HepG2 (cell line): ENCODE measurements around the gene CPHXL2. TPM values are rescaled to one million over a fixed set of nuclear protein-coding genes. Genes with fewer than 3 reads are reported as not detected.

ENCODE experiments used
- ATAC-seq: fragments of 200-7000 bp; cut with Tn5 transposase; 3 replicates; pipeline ENCODE4 v1.9.1; 2020; ENCODE audit warnings: mild to moderate bottlenecking, moderate library complexity
- BruUV-seq: library from RNA; stranded (reverse); fragments of 400-500 nt; replicated peaks from 2 replicates; lab custom pipeline; 2021; lab: Mats Ljungman, UMichigan
- CTCF ChIA-PET: fragments of 300-600 bp; formaldehyde crosslinking; extraction: SDS; loops from one replicate; lab custom pipeline; 2021; ENCODE audit warnings: low total read pairs, inconsistent platforms, low intra/inter-chr PET ratio; lab: Yijun Ruan, JAX
- POLR2A ChIA-PET: fragments of 350-600 bp; sonication (Branson Sonifier 250); formaldehyde crosslinking; loops from one replicate; lab custom pipeline; 2020; ENCODE audit warnings: antibody characterized with exemption, inconsistent platforms; lab: Yijun Ruan, JAX
- DNase-seq: peaks from one replicate; pipeline ENCODE4 v3.0.0-alpha.2; 2015; ENCODE audit warnings: low spot score
- FAIRE-seq: peaks from 3 replicates; lab custom pipeline; 2011; peaks lifted over from hg19 to GRCh38; lab: Jason Lieb, UNC
- H2AFZ ChIP-seq: one replicate; pipeline ENCODE4 v1.6.1; 2011; ENCODE audit warnings: low read length, inconsistent platforms
- H3K27ac ChIP-seq: fragments of 300-600 bp; 3 replicates; pipeline ENCODE4 v1.8.0; 2011; ENCODE audit warnings: mixed run types, mild to moderate bottlenecking, mixed read lengths, low read length, inconsistent platforms; ENCODE audit not compliant: insufficient read depth; ENCODE audit errors: extremely low read length
- H3K27me3 ChIP-seq, 2 experiments: fragments of 200-600 bp in 1 of 2; 2 replicates in 1 of 2; 3 replicates in 1 of 2; pipeline versions ENCODE4 v1.6.0 to v1.8.0; 2011; ENCODE audit warnings: low read length in 2 of 2, mild to moderate bottlenecking in 2 of 2, moderate library complexity in 2 of 2, inconsistent platforms in 1 of 2; ENCODE audit not compliant: insufficient read depth in 2 of 2, control insufficient read depth in 1 of 2
- H3K36me3 ChIP-seq, 2 experiments: fragments of 200-600 bp in 1 of 2; replicated peaks in 1 of 2; 2 replicates in 1 of 2; 3 replicates in 1 of 2; pipeline versions ENCODE4 v1.5.1 to v1.8.0; 2011; ENCODE audit warnings: low read length in 2 of 2, inconsistent platforms in 1 of 2; ENCODE audit not compliant: insufficient read depth in 2 of 2, control insufficient read depth in 1 of 2
- H3K4me1 ChIP-seq: 2 replicates; pipeline ENCODE4 v1.5.1; 2012; ENCODE audit warnings: low read length, inconsistent platforms; ENCODE audit not compliant: insufficient read depth
- H3K4me2 ChIP-seq: 2 replicates; pipeline ENCODE4 v1.6.0; 2011; ENCODE audit warnings: low read depth, low read length, inconsistent platforms
- H3K4me3 ChIP-seq, 3 experiments: fragments of 200-600 bp in 1 of 3; sonication (generic), shearing (Covaris generic) in 1 of 3; replicated peaks in 1 of 3; 2 replicates each; pipeline ENCODE4 v1.5.1; 2011 to 2016; ENCODE audit warnings: low read length in 3 of 3, inconsistent platforms in 2 of 3, low read depth in 2 of 3, mild to moderate bottlenecking in 2 of 3, control low read depth in 1 of 3, mixed read lengths in 1 of 3; ENCODE audit not compliant: insufficient read depth in 1 of 3
- H3K79me2 ChIP-seq: one replicate; pipeline ENCODE4 v1.6.1; 2011; ENCODE audit warnings: low read length, inconsistent platforms; ENCODE audit not compliant: insufficient read depth
- H3K9ac ChIP-seq: 2 replicates; pipeline ENCODE4 v1.6.0; 2011; ENCODE audit warnings: mild to moderate bottlenecking, low read depth, low read length, inconsistent platforms; ENCODE audit not compliant: insufficient read depth
- H3K9me3 ChIP-seq: 2 replicates; pipeline ENCODE4 v1.5.1; 2012; ENCODE audit warnings: mild to moderate bottlenecking, low read length
- H4K20me1 ChIP-seq: 2 replicates; pipeline ENCODE4 v1.6.0; 2011; ENCODE audit warnings: inconsistent platforms, mild to moderate bottlenecking, low read length, moderate library complexity; ENCODE audit not compliant: insufficient read depth
- CEBPB ChIP-seq: IDR thresholded peaks from 2 replicates; pipeline ENCODE4 v1.6.1; 2011; ENCODE audit warnings: low read depth, low read length, improper control_type of control experiment, borderline replicate concordance
- JUNB ChIP-seq: sonication (generic); formaldehyde crosslinking; IDR thresholded peaks from 2 replicates; pipeline ENCODE4 v1.8.0; 2022; ENCODE audit warnings: missing genetic modification reagents, mild to moderate bottlenecking, borderline replicate concordance
- MYNN ChIP-seq: sonication (generic); formaldehyde crosslinking; IDR thresholded peaks from 2 replicates; pipeline ENCODE4 v1.4.0; 2020; ENCODE audit warnings: mild to moderate bottlenecking, low read depth, missing genetic modification reagents
- PHF21A ChIP-seq: sonication (generic); formaldehyde crosslinking; IDR thresholded peaks from 2 replicates; pipeline ENCODE4 v1.5.0; 2020; ENCODE audit warnings: mild to moderate bottlenecking, missing genetic modification reagents
- ZNF572 ChIP-seq: sonication (generic); formaldehyde crosslinking; IDR thresholded peaks from 2 replicates; pipeline ENCODE4 v1.5.1; 2020; ENCODE audit warnings: mild to moderate bottlenecking, missing genetic modification reagents
- ZNF678 ChIP-seq: sonication (generic); formaldehyde crosslinking; IDR thresholded peaks from 2 replicates; pipeline ENCODE4 v1.4.0; 2020; ENCODE audit warnings: mild to moderate bottlenecking, missing genetic modification reagents
- WGBS: methylation state at CpG from one replicate; pipeline ENCODE4 v1.1.6; 2017; ENCODE audit warnings: low lambda C conversion rate; 5-methylcytosine and 5-hydroxymethylcytosine counted together
- in situ Hi-C: cut with HindIII; loops from 2 replicates; pipeline ENCODE4 v1.10.0; 2017; ENCODE audit warnings: low pct_unique_long_range_greater_than_20kb; ENCODE audit not compliant: extremely low pct_ligation_motif_present
- intact Hi-C: fragments of 100-400 bp; cut with micrococcal nuclease; formaldehyde crosslinking; loops from one replicate; pipeline ENCODE4 v1.10.0; 2022; ENCODE audit not compliant: unreplicated experiment
- polyA plus RNA-seq, 8 experiments: library from polyadenylated mRNA; depleted of rRNA in 3 of 8; stranded (reverse) in 7 of 8; unstranded in 1 of 8; fragments of >200 nt; fragmentation: Illumina TruSeq in 4 of 8; extraction: Trizol in 4 of 8; gene quantifications; 2 replicates each; pipeline versions ENCODE4 v1.2.1 to v1.2.3, GENCODE V29; 2011 to 2016; ENCODE audit warnings: low read depth in 4 of 8, missing spikeins in 1 of 8, mixed read lengths in 1 of 8; ENCODE audit not compliant: insufficient read depth in 1 of 8
- total RNA-seq, 5 experiments: library from RNA; depleted of rRNA; stranded (reverse); fragments of >200 nt; fragmentation: Illumina TruSeq; extraction: Trizol; gene quantifications; 2 replicates each; pipeline ENCODE4 v1.2.3, GENCODE V29; 2016; ENCODE audit warnings: low read depth in 1 of 5
- TF ChIP-seq, protein P1 (sequence below): sonication (generic); formaldehyde crosslinking; IDR thresholded peaks from 2 replicates; pipeline ENCODE4 v1.4.0; 2020; ENCODE audit warnings: missing genetic modification reagents
- TF ChIP-seq, protein P2 (sequence below): sonication (generic); formaldehyde crosslinking; IDR thresholded peaks from 2 replicates; pipeline ENCODE4 v1.9.0; 2021; ENCODE audit warnings: mild to moderate bottlenecking, missing genetic modification reagents
- TF ChIP-seq, protein P3 (sequence below): sonication (generic); formaldehyde crosslinking; IDR thresholded peaks from 2 replicates; pipeline ENCODE4 v1.4.0; 2020; ENCODE audit warnings: missing genetic modification reagents

Gene CPHXL2
- total and polyA plus RNA-seq, 2 of the 13 experiments (the other 11 are each of a cell fraction or from before 2014, with no cell fraction given), result not detected

DNA sequence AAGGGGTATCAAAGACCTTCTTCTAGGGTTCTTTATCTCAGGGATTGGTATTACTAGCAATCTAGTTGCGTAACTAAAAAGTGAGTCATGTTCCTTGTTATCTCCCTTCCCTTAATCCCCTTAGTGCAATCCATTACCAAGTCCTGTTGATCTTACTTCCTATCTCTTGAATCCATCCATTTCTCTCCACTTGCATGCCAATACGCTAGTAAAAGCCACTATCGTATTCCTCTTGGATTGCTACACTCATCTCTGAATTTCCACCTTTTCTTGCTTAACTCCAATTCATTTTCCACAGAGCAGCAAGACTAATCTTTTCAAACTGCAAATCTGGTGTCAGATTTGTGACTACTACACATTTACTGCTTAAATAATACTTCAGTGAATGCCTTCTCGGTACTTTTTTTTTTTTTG lies 51.9 kb downstream of the CPHXL2 start (continued):
- TF ChIP-seq, protein P1, sequence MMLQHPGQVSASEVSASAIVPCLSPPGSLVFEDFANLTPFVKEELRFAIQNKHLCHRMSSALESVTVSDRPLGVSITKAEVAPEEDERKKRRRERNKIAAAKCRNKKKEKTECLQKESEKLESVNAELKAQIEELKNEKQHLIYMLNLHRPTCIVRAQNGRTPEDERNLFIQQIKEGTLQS (CRISPR knock-in tag), result peak; percentile 35; the same call in 1 of the 2 replicates
- TF ChIP-seq CEBPB (peak; percentile 85), JUNB (CRISPR knock-in tag) (0 out of 2 replicates have a peak, but pooled peaks have one; percentile 48)

DNA sequence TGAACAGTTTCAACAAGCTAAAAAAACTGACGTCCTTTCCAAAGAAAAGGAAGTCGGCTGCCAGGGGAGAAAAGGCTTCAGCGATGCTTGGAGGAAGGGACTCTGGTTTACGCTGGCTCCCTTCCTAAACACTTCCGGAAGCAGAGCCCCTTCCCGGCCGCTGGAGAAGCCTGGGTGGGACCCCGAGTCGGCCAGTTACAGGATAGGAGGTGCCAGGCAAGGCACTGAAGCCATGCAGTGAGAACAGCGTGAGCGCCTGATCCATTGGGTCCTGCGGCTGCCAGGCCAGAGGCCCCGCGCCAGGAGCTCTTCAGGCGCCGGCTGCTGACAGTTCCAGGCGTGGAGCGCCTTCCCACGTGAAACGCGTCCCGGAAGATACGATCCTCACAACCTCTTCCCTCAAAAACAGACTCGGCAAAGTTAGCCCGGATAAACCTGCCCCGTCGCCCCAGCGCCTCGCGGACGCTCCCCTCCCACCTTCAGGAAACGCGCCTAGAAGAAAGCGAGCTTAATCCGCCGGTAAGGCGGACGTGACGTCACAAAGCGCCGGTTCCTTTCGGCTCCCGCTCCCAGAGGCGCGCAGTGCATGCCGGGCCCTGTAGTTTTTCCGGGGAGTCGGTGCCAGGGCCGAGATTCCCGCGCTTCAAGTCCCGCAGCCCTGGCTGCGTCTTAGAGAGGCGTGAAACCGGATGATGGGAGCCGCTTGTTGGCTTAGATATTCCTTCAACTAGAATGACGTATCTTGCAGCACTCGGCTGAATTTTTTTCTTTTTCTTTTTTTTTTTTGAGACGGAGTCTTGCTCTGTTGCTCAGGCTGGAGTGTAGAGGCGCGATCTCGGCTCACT lies 53.8 kb downstream of the CPHXL2 start, which contains the start of gene ADAT1:
TSS of gene ADAT1 (minus strand) at position 521 of the 845 bp plus-strand sequence. CDS start 2,482 bp downstream, outside the sequence.
- CTCF ChIA-PET, result no interaction called here
- BruUV-seq, result TSS peak; percentile 73
- peaks cover 4 to 29% of the 10 kb centered on the region in 2 experiments for H3K36me3 ChIP-seq
- peak within 1 kb of the TSS; percentile 94 for H3K4me2 ChIP-seq
- H3K27me3 ChIP-seq, result no peaks in the 10 kb centered on the region; a peak in 1 of 5 replicates
- FAIRE-seq (peak; percentile 88), DNase-seq (peak; percentile 97), ATAC-seq (peak; percentile 95)
- H3K27ac ChIP-seq, result peak within 1 kb of the TSS; percentile 69
- H3K79me2 ChIP-seq, result peaks cover 7% of the 10 kb centered on the region
- intact Hi-C loops (loop anchor here (1.0 to 5.0 kb wide), 3 partner anchors 66 to 141 kb away; partner anchors contain the start of gene TMEM231), in situ Hi-C loops (no loop called here)
- 6% methylated on average over 47 of the region's 62 CpGs for WGBS
- H3K9ac ChIP-seq, result peak within 1 kb of the TSS; percentile 85
- peaks cover 34% of the 10 kb centered on the region for H3K4me1 ChIP-seq
- H2AFZ ChIP-seq, result peak within 1 kb of the TSS; percentile 10
- no peaks in the 10 kb centered on the region for H3K9me3 ChIP-seq
- POLR2A ChIA-PET, result interaction anchor here (1.0 to 2.9 kb wide), 9 partner anchors 19 to 189 kb away, joined by 3 to 28 read pairs (median 7); partner anchors contain the start of genes CFDP1, GABARAPL2, KARS1 and TERF2IP
- peak within 1 kb of the TSS; percentile 80 to 86 (median 86) for H3K4me3 ChIP-seq
- H4K20me1 ChIP-seq, result no peaks in the 10 kb centered on the region
- TF ChIP-seq, protein P2, sequence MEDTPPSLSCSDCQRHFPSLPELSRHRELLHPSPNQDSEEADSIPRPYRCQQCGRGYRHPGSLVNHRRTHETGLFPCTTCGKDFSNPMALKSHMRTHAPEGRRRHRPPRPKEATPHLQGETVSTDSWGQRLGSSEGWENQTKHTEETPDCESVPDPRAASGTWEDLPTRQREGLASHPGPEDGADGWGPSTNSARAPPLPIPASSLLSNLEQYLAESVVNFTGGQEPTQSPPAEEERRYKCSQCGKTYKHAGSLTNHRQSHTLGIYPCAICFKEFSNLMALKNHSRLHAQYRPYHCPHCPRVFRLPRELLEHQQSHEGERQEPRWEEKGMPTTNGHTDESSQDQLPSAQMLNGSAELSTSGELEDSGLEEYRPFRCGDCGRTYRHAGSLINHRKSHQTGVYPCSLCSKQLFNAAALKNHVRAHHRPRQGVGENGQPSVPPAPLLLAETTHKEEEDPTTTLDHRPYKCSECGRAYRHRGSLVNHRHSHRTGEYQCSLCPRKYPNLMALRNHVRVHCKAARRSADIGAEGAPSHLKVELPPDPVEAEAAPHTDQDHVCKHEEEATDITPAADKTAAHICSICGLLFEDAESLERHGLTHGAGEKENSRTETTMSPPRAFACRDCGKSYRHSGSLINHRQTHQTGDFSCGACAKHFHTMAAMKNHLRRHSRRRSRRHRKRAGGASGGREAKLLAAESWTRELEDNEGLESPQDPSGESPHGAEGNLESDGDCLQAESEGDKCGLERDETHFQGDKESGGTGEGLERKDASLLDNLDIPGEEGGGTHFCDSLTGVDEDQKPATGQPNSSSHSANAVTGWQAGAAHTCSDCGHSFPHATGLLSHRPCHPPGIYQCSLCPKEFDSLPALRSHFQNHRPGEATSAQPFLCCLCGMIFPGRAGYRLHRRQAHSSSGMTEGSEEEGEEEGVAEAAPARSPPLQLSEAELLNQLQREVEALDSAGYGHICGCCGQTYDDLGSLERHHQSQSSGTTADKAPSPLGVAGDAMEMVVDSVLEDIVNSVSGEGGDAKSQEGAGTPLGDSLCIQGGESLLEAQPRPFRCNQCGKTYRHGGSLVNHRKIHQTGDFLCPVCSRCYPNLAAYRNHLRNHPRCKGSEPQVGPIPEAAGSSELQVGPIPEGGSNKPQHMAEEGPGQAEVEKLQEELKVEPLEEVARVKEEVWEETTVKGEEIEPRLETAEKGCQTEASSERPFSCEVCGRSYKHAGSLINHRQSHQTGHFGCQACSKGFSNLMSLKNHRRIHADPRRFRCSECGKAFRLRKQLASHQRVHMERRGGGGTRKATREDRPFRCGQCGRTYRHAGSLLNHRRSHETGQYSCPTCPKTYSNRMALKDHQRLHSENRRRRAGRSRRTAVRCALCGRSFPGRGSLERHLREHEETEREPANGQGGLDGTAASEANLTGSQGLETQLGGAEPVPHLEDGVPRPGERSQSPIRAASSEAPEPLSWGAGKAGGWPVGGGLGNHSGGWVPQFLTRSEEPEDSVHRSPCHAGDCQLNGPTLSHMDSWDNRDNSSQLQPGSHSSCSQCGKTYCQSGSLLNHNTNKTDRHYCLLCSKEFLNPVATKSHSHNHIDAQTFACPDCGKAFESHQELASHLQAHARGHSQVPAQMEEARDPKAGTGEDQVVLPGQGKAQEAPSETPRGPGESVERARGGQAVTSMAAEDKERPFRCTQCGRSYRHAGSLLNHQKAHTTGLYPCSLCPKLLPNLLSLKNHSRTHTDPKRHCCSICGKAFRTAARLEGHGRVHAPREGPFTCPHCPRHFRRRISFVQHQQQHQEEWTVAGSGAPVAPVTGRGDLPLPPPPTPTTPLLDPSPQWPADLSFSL (CRISPR knock-in tag), result no peak
- TF ChIP-seq PHF21A, result peak; percentile 74; the same call in 1 of the 2 replicates
- no peak; the same call in none of the 2 replicates for TF ChIP-seq MYNN (CRISPR knock-in tag)
- TF ChIP-seq ZNF572 (CRISPR knock-in tag), result peak; percentile 90; the same call in 1 of the 2 replicates
- TF ChIP-seq ZNF678 (CRISPR knock-in tag), result no peak
- TF ChIP-seq, protein P3, sequence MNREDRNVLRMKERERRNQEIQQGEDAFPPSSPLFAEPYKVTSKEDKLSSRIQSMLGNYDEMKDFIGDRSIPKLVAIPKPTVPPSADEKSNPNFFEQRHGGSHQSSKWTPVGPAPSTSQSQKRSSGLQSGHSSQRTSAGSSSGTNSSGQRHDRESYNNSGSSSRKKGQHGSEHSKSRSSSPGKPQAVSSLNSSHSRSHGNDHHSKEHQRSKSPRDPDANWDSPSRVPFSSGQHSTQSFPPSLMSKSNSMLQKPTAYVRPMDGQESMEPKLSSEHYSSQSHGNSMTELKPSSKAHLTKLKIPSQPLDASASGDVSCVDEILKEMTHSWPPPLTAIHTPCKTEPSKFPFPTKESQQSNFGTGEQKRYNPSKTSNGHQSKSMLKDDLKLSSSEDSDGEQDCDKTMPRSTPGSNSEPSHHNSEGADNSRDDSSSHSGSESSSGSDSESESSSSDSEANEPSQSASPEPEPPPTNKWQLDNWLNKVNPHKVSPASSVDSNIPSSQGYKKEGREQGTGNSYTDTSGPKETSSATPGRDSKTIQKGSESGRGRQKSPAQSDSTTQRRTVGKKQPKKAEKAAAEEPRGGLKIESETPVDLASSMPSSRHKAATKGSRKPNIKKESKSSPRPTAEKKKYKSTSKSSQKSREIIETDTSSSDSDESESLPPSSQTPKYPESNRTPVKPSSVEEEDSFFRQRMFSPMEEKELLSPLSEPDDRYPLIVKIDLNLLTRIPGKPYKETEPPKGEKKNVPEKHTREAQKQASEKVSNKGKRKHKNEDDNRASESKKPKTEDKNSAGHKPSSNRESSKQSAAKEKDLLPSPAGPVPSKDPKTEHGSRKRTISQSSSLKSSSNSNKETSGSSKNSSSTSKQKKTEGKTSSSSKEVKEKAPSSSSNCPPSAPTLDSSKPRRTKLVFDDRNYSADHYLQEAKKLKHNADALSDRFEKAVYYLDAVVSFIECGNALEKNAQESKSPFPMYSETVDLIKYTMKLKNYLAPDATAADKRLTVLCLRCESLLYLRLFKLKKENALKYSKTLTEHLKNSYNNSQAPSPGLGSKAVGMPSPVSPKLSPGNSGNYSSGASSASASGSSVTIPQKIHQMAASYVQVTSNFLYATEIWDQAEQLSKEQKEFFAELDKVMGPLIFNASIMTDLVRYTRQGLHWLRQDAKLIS (CRISPR knock-in tag), result no peak
